ENCODE data around the gene CLDN22.

CLDN22 gene

GRCh38 chr4:183276106-183276505 is 44.0 kb downstream of the CLDN22 start:
- no peak for DNase-seq (ENCODE audit: low read depth in 3 of 3)

- DNase-seq (ENCODE audit: low read depth in 3 of 3): no peak
Measured at GRCh38 chr4:183272384-183272783, 47.7 kb downstream of the CLDN22 start.

- DNase-seq (ENCODE audit: low read depth in 3 of 3): no peak
Measured at GRCh38 chr4:183268556-183268955, 51.5 kb downstream of the CLDN22 start.
